ENCODE measurements around the gene BRD4. TPM values are rescaled to one million over a fixed set of nuclear protein-coding genes. Genes with fewer than 3 reads are reported as not detected.

The BRD4 gene
- total RNA-seq (2022; extraction: Qiagen RNA extraction; ENCODE audit: low read depth) = 20.2 to 35.6 TPM (median 29.3 TPM) in 5 replicates

GRCh38 chr19:15332311-15332996 lies at the start of gene BRD4:
Gene BRD4 (minus strand): TSS chr19:15332539. CDS start chr19:15273099, 59,440 bp downstream.

DNA sequence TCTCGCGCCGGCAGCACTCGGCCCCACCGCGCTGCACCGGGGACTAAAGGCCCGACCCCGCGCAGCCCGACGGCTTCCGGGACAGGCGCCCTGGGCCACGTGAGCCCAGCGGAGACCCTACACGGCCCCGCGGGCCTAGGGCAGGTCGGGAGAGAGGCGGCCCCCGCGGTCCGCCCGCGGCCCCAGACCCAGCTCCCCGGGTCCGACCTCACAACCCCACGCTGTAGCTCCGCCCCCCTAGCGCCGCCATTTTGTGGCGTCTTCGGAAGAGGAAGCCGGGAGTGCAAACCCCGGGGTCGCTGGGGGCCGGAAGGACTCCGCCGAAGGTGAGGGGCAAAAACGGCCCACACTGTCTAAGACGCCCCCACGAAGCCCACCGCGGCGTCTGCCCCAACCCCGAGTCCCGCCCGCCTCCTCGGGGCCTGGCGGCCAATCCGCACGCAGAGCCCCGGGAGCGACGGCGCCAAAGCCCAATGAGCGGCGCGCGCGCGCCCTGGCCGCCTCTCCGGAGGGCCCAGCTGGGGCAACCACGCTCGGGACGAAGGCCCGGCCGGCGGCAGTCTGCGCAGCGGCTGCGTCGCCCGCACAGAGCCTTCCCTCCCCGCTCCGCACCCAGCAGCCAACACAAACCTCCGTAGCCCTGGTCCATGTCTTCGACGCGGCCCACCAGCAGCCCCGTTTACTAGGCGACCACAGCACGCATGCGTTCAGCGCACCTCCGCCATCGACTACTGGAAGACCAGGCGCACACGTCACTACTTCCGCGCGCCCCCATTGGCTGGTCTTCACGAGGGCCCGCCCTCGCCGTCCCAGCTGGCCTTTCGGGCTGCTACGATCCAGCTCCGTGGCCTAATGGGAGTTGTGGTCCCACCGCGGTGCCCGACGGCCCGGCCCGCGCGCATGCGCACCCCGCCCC lies 47.0 kb upstream of the BRD4 start, which contains the start of gene AKAP8:
TSS of gene AKAP8 (minus strand) at position 705 of the 916 bp plus-strand sequence. CDS start at position 649, 56 bp downstream.

GRCh38 chr19:15200553-15201364 lies 131.6 kb downstream of the BRD4 start, which contains the start of gene NOTCH3:
Gene NOTCH3 (minus strand): TSS chr19:15200995. CDS start chr19:15200905, 90 bp downstream.

Other genes starting within 250 kb of the BRD4 start
- gene SYDE1, start 225.1 kb downstream of the BRD4 start, total RNA-seq (2022; extraction: Qiagen RNA extraction; ENCODE audit: low read depth) = 9.3 to 19.2 TPM (median 17.4 TPM) in 5 replicates
- 6.2 to 16.3 TPM (median 13.3 TPM) in 5 replicates for gene NOTCH3, start 131.5 kb downstream of the BRD4 start, total RNA-seq (2022; extraction: Qiagen RNA extraction; ENCODE audit: low read depth)
- gene EPHX3, start 100.1 kb downstream of the BRD4 start, total RNA-seq (2022; extraction: Qiagen RNA extraction; ENCODE audit: low read depth) = 0.12 TPM in 1 of 5 replicates, not detected in the others
- gene AKAP8, start 47.2 kb upstream of the BRD4 start, total RNA-seq (2022; extraction: Qiagen RNA extraction; ENCODE audit: low read depth) = 15.3 to 19.8 TPM (median 18.0 TPM) in 5 replicates
- gene AKAP8L, start 86.4 kb upstream of the BRD4 start, total RNA-seq (2022; extraction: Qiagen RNA extraction; ENCODE audit: low read depth) = 35.2 to 43.3 TPM (median 37.1 TPM) in 5 replicates
- gene WIZ, start 117.4 kb upstream of the BRD4 start, total RNA-seq (2022; extraction: Qiagen RNA extraction; ENCODE audit: low read depth) = 11.8 to 23.9 TPM (median 22.8 TPM) in 5 replicates
- gene RASAL3, start 132.0 kb upstream of the BRD4 start, total RNA-seq (2022; extraction: Qiagen RNA extraction; ENCODE audit: low read depth) = not detected in 5 replicates
- not detected in 5 replicates for gene PGLYRP2, start 147.0 kb upstream of the BRD4 start, total RNA-seq (2022; extraction: Qiagen RNA extraction; ENCODE audit: low read depth)
- 0.09 to 0.21 TPM (median 0.13 TPM) in 4 of 5 replicates, not detected in the other for gene CYP4F22, start 176.0 kb upstream of the BRD4 start, total RNA-seq (2022; extraction: Qiagen RNA extraction; ENCODE audit: low read depth)